ENCODE data around the gene CLINT1.

The CLINT1 gene

DNA sequence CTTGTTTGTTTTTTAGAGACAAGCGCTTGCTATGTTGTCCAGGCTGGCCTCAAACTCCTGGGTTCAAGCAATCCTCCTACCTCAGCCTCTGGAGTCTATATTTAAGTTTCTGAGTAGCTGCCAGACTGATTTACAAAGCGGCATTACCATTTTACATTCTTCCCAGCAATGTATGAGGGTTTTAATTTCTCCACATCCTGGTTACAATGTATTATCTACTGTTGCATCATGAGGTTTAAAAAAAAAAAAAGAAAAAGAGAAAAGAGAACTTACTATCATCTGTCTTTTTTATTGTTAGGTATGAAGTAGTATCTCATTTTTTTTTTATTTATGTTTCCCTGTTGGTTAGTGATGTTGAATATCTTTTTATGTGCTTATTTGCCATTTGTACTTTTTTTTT, 18.9 kb upstream of the CLINT1 start:
- TF ChIP-seq, protein P1, sequence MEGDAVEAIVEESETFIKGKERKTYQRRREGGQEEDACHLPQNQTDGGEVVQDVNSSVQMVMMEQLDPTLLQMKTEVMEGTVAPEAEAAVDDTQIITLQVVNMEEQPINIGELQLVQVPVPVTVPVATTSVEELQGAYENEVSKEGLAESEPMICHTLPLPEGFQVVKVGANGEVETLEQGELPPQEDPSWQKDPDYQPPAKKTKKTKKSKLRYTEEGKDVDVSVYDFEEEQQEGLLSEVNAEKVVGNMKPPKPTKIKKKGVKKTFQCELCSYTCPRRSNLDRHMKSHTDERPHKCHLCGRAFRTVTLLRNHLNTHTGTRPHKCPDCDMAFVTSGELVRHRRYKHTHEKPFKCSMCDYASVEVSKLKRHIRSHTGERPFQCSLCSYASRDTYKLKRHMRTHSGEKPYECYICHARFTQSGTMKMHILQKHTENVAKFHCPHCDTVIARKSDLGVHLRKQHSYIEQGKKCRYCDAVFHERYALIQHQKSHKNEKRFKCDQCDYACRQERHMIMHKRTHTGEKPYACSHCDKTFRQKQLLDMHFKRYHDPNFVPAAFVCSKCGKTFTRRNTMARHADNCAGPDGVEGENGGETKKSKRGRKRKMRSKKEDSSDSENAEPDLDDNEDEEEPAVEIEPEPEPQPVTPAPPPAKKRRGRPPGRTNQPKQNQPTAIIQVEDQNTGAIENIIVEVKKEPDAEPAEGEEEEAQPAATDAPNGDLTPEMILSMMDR (IDR thresholded peaks at IDR 0.05; ENCODE audit: control insufficient read depth, extremely low read depth, insufficient read depth) = no peak
- no peak for DNase-seq (ENCODE audit: low read depth)
- H3K4me3 ChIP-seq (ENCODE audit: low read depth, low read length) = no peak overlapping the region

DNA sequence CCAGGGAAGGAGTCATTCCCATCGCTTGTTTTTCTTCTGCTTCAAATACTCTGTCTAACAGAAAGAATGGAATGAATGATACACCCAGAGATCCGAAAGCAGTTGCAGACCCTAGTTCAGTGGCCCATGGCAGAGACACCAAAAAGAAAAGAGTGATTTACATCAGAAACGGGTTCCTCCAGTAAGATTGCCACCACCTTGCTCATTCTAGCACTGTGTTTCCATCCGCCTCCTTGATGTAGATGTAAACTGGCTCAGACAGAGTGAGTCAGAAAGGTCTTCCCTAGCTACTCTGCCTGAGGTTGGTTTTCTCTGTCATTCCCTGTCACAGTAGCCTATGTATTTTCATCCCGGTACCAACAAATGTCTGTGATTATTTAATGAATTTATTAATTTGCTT, 15.9 kb upstream of the CLINT1 start:
- H3K4me3 ChIP-seq (ENCODE audit: low read depth, low read length) = no peak overlapping the region
- TF ChIP-seq, protein P1 (IDR thresholded peaks at IDR 0.05; ENCODE audit: control insufficient read depth, extremely low read depth, insufficient read depth) = no peak
- no peak for DNase-seq (ENCODE audit: low read depth)

DNA sequence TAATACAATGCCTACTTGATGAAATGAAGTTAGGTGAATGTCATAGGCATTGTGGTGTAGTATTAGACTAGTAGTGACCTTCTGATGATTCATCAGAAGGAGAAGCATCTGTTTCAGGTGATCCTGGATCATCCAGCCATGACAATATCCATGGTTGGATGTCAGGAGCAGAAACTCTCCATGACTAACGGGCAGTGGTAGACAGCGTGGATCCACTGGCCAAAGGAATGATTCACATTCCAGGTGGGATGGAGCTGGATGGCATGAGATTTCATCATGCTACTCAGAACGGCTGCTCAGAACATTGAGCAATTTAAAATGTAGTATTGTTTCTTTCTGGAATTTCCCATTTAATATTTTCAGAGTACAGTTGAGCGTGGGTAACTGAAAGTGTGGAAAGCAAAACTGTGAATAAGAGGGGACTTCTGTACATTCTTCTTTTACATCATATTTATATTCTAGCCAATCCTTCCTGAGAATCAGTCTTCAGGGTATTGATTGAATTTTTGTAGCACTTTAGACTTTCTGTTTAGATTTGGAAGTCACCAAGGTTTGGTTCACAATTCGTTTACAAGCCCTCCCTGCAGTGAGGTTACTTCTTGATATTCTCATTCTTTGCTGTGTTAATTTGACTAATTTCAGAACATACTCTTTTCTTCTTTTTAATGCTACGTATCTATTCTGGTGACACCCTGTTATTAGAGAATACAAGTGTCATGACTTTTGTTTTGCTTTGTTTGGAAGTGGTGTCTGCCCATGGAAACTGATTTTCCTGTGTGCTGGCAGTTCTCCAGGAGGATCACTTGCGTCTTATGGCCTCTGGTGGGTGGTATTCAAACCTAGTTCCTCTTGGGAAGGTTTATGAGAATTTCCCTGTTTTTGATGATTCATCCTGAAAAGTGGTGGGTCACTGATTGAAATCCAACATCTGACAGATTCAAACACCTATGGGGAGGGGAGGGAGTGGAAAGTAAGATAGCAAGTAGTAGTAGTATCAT, 12.2 kb upstream of the CLINT1 start:
- TF ChIP-seq, protein P1 (IDR thresholded peaks at IDR 0.05; ENCODE audit: control insufficient read depth, extremely low read depth, insufficient read depth) = no peak
- H3K4me3 ChIP-seq (ENCODE audit: low read depth, low read length) = no peak overlapping the region
- no peak for DNase-seq (ENCODE audit: low read depth)

DNA sequence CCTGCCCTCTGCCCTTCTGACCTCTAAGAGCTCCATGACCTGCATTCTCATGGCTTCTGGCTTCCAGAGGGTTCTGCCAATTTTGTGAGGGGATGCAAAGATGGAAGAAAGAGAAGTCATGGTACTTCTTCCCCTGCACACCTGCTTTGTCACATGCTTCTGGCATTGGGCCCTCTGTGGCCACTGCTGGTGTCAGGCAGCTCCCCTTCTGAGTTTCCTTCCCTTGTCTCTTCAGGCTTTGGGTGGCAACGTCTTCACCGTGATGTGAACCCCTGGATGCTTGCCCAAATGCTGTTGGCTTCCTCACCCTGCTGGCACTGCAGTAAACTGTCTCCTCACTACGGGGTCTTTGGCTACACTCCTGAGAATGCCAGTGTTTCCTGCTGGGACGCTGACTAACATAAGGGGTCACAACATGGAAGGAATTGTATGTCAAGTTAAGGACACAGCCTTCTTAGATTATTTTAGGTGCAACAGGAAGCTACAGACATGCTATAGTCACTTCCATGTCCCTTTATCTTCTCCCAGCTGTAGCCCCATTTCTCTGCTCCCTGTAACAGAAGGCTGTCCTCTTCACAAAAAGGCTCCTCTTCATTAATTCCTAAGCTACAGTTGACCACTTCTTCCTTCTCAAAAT, 8.9 kb upstream of the CLINT1 start:
- DNase-seq (ENCODE audit: low read depth) = no peak
- H3K4me3 ChIP-seq (ENCODE audit: low read depth, low read length) = no peak overlapping the region
- TF ChIP-seq, protein P1 (IDR thresholded peaks at IDR 0.05; ENCODE audit: control insufficient read depth, extremely low read depth, insufficient read depth) = no peak

DNA sequence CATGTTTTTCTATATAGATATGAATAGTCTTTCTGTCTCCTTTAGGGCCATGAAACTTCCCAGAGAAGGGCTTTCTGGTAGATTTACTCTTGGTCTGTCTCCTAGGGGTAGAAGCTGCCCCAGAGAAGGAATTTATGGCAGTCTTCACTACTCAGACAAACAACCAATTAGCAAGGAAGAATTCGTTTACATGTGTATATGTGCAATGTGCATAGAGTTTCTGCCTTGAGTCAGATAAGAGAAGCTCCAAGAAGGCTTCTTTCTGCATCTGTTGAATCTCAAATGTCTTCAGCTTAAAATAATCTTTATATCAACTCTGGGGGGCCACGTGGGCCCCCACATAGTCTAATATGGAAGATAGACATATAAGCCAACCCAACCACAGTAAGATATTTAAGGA, 7.6 kb upstream of the CLINT1 start:
- no peak overlapping the region for H3K4me3 ChIP-seq (ENCODE audit: low read depth, low read length)
- TF ChIP-seq, protein P1 (IDR thresholded peaks at IDR 0.05; ENCODE audit: control insufficient read depth, extremely low read depth, insufficient read depth) = no peak
- DNase-seq (ENCODE audit: low read depth) = no peak

DNA sequence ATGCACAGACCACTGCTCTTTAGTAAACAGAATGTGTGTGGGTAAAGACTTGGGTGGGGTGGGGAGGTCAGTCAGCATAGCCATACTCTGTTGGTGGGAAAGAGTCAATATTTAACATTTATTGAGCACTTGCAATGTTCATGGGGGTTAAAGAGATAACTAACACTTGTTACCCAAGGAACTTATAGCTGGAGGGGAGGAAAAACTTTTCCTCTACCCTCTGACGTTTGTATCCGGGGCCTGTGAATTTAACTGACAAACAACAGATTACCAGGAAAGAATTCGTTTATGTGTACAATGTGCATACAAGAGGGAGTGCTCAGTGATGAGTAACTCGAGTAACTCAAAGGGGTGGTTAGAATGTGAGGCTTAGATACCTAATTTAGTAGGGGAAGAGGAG, 6.8 kb upstream of the CLINT1 start:
- no peak for DNase-seq (ENCODE audit: low read depth)
- TF ChIP-seq, protein P1 (IDR thresholded peaks at IDR 0.05; ENCODE audit: control insufficient read depth, extremely low read depth, insufficient read depth) = no peak
- no peak overlapping the region for H3K4me3 ChIP-seq (ENCODE audit: low read depth, low read length)
